Tibial artery (tissue), 4 donors: ENCODE results near the gene ABHD6.
"Not testable (repeated sequence)": the region's sequence is repeated elsewhere in the genome, so short reads cannot be mapped to it uniquely, and the experiment has no call there.

Experiments used
- DNase-seq, 2 donors: peaks; one replicate each; pipeline ENCODE4 v3.0.0-alpha.2; 2019
- H3K27ac ChIP-seq, 2 donors: fragments of 200-600 bp; sonication (generic) in 1 of 2; 1 replicate in 1 of 2; 2 replicates in 1 of 2; pipeline ENCODE4 v1.5.1; 2018 to 2019; ENCODE audit warnings: mild to moderate bottlenecking in 1 of 2
- H3K27me3 ChIP-seq, 2 donors: fragments of 200-600 bp; sonication (generic) in 1 of 2; one replicate each; pipeline versions ENCODE4 v1.5.1 to v1.6.0; 2016 to 2019
- H3K36me3 ChIP-seq, 3 donors: fragments of 200-600 bp; sonication (generic) in 2 of 3; one replicate each; pipeline ENCODE4 v1.5.1; 2016 to 2019; ENCODE audit warnings: mild to moderate bottlenecking in 2 of 3
- H3K4me1 ChIP-seq, 4 donors: fragments of 200-600 bp; sonication (generic) in 2 of 4; 1 replicate in 3 of 4; 2 replicates in 1 of 4; pipeline ENCODE4 v1.5.1; 2016 to 2019
- H3K4me3 ChIP-seq, 2 donors: fragments of 200-600 bp; sonication (generic) in 1 of 2; 1 replicate in 1 of 2; 2 replicates in 1 of 2; pipeline ENCODE4 v1.5.1; 2018 to 2019; ENCODE audit warnings: mild to moderate bottlenecking in 2 of 2
- H3K9me3 ChIP-seq, 3 donors: fragments of 200-600 bp; sonication (generic) in 1 of 3; one replicate each; pipeline ENCODE4 v1.5.1; 2016 to 2019
- intact Hi-C: fragments of 100-400 bp; cut with DNase I; formaldehyde crosslinking; loops from one replicate; pipeline ENCODE4 v1.15.0; 2023; ENCODE audit warnings: low total_unique reads
- TF ChIP-seq, protein P1 (sequence below), 2 experiments: fragments of 200-600 bp in 1 of 2; fragments of 450-650 bp in 1 of 2; IDR thresholded peaks; one replicate each; pipeline ENCODE4 v1.5.1; 2017 to 2019; ENCODE audit warnings: antibody characterized with exemption in 2 of 2, mild to moderate bottlenecking in 1 of 2, moderate library complexity in 1 of 2

ABHD6 gene

DNA sequence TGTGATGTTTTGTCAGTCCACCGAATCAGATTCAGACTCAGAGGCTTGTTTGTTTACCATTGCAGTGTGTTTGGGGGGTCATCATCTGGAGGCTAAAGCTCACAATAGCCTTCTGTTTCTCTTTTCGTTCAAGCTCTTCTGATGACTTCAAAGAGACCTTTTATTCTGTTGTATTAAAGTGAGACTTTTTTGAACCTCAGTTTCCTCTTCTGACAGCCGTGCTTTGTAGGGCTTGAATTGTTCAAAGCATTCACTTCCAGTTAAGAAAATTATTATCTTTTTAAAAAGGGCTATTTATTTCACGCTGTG lies 96.4 kb downstream of the ABHD6 start:
- Histone ChIP-seq H3K36me3 (no peaks in the 10 kb centered on the region), H3K4me3 (peak overlapping the region; percentile 89 to 90), H3K9me3 (no peaks in the 10 kb centered on the region), H3K27me3 (no peaks in the 10 kb centered on the region), H3K27ac (peak overlapping the region; percentile 59 to 71), H3K4me1 (peaks cover 0 to 39% (median 15%) of the 10 kb centered on the region in 4 donors)
- intact Hi-C loops = no loop called here
- TF ChIP-seq, protein P1, sequence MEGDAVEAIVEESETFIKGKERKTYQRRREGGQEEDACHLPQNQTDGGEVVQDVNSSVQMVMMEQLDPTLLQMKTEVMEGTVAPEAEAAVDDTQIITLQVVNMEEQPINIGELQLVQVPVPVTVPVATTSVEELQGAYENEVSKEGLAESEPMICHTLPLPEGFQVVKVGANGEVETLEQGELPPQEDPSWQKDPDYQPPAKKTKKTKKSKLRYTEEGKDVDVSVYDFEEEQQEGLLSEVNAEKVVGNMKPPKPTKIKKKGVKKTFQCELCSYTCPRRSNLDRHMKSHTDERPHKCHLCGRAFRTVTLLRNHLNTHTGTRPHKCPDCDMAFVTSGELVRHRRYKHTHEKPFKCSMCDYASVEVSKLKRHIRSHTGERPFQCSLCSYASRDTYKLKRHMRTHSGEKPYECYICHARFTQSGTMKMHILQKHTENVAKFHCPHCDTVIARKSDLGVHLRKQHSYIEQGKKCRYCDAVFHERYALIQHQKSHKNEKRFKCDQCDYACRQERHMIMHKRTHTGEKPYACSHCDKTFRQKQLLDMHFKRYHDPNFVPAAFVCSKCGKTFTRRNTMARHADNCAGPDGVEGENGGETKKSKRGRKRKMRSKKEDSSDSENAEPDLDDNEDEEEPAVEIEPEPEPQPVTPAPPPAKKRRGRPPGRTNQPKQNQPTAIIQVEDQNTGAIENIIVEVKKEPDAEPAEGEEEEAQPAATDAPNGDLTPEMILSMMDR (IDR thresholded peaks at IDR 0.05) = no peak
- DNase-seq = no peak

DNA sequence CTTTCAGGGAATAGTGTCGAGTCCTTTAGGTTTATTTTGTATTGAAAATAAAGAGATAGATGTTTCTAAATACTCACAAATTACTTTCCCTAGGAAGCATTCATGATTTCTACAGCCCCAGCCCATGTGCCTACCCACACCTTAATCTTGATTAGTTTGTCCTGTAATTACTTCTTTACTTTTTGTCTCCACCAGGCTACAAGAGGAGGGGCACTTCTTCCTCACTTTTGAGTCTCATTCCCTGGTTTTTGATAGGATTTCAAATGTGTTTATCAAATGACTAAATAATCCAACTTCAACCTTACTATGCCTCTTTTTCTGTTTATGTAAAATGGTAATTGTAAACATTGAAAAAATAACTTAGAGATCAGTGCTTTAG lies 96.9 kb downstream of the ABHD6 start:
- DNase-seq = no peak
- H3K4me3 ChIP-seq = peak overlapping the region; percentile 89 to 90
- no peaks in the 10 kb centered on the region for H3K27me3 ChIP-seq
- TF ChIP-seq, protein P1 (IDR thresholded peaks at IDR 0.05) = no peak
- peak overlapping the region in 1 of 2 donors; percentile 71 for H3K27ac ChIP-seq
- no peaks in the 10 kb centered on the region for H3K9me3 ChIP-seq
- intact Hi-C loops = no loop called here
- H3K36me3 ChIP-seq = no peaks in the 10 kb centered on the region
- peaks cover 0 to 39% (median 15%) of the 10 kb centered on the region in 4 donors for H3K4me1 ChIP-seq

DNA sequence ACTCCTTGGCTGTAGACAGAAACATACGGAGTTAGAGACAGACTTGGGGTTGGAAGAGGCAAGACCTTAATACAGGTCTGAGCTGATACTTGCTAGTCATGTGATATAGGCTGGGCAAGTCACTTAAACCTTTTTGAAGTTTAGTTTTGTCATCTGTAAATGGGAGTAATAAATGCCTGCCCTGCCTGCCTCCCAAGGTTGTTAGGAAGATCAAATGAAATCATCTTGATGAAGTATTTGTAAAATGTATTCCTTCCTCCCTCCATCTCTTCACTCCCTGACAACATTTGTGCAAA lies 98.0 kb downstream of the ABHD6 start:
- Histone ChIP-seq H3K9me3 (no peaks in the 10 kb centered on the region), H3K4me3 (no peak overlapping the region), H3K27me3 (no peaks in the 10 kb centered on the region), H3K36me3 (no peaks in the 10 kb centered on the region), H3K4me1 (peaks cover 0 to 39% (median 15%) of the 10 kb centered on the region in 4 donors), H3K27ac (peak overlapping the region; percentile 29 to 43)
- intact Hi-C loops = no loop called here
- no peak for DNase-seq
- TF ChIP-seq, protein P1 (IDR thresholded peaks at IDR 0.05) = no peak

DNA sequence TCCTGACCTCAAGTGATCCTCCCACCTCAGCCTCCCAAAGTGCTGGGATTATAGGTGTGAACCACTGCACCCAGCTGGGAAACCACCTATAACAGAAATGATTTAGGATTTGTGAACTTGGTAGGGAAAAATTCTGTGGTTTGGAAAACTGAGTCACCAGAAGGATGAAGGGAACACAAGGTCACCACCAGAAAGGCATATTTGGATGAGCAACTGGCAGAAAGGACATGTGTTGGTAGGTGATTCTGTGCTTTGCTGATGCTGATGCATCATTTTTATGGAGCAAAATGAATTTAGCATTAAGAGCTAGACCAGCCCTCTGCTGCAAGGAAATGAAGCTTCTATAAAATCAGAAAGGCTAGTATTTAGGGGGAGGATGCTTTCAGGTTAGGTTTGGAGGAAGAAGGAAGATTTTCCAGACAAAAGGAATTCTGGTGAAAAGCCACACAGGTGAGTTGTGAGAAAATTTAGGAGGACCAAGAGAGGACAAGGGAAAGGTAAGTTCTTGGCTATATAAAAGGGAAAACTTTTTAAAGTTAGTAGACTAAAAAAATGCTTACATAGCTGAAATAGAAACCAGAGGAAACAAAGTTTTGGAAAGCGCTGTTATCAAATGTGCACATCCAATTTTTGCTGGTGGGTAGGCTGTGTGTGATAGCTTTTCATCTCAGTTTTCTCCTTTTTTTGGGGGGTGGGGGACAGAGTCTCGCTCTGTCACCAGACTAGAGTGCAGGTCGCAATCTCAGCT lies 98.7 kb downstream of the ABHD6 start:
- H3K27ac ChIP-seq = no peak overlapping the region
- H3K27me3 ChIP-seq = no peaks in the 10 kb centered on the region
- intact Hi-C loops = no loop called here
- no peak for DNase-seq
- no peak overlapping the region for H3K4me3 ChIP-seq
- H3K36me3 ChIP-seq = peaks cover 0 to 4% (median 0%) of the 10 kb centered on the region in 3 donors
- TF ChIP-seq, protein P1 (IDR thresholded peaks at IDR 0.05) = no peak
- no peaks in the 10 kb centered on the region for H3K9me3 ChIP-seq
- peaks cover 0 to 39% (median 15%) of the 10 kb centered on the region in 4 donors for H3K4me1 ChIP-seq

DNA sequence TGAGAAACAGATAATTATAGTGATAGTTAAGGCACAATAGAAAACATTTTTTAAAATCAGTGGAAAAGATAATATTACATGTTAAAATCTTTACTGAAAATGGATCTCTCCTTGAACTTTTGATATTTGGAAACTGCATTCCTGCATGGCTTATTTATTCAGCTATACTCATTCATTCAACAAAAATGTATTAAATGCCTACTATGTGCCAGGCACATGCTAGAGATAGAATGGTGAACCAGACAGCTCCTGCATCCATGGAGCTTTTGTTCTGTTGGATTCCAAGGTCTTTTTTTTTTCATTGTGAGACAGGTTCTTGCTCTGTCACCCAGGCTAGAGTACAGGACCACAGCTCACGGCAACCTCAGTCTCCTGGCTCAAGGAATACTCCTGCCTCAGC lies 99.6 kb downstream of the ABHD6 start:
- TF ChIP-seq, protein P1 (IDR thresholded peaks at IDR 0.05) = no peak
- H3K36me3 ChIP-seq = peaks cover 0 to 5% (median 0%) of the 10 kb centered on the region in 3 donors
- no peak for DNase-seq
- peaks cover 0 to 37% (median 10%) of the 10 kb centered on the region in 4 donors for H3K4me1 ChIP-seq
- no peak overlapping the region for H3K27ac ChIP-seq
- no peaks in the 10 kb centered on the region for H3K27me3 ChIP-seq
- no peak overlapping the region for H3K4me3 ChIP-seq
- intact Hi-C loops = no loop called here
- H3K9me3 ChIP-seq = no peaks in the 10 kb centered on the region

DNA sequence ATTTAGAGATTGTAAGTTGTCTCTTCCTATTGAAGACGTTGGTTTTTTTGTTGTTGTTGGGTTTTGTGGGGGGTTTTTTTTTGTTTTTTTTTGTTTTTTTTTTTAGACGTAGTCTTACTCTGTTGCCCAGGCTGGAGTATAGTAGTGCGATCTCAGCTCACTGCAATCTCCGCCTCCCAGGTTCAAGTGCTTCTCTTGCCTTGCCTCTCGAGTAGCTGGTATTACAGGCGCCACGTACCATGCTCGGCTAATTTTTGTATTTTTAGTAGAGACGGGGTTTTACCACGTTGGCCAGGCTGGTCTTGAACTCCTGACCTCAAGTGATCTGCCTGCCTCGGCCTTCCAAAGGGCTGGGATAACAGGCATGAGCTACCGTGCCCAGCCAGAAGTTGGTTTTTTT lies 101.6 kb downstream of the ABHD6 start:
- intact Hi-C loops, H3K9me3 ChIP-seq, H3K27me3 ChIP-seq, H3K27ac ChIP-seq, H3K4me3 ChIP-seq, DNase-seq: not testable (repeated sequence)
- Histone ChIP-seq H3K36me3 (peaks cover 0 to 15% (median 0%) of the 10 kb centered on the region in 3 donors), H3K4me1 (peaks cover 0 to 26% (median 5%) of the 10 kb centered on the region in 4 donors)
